ENCODE data around the gene ERN2. TPM values are rescaled to one million over a fixed set of nuclear protein-coding genes. Genes with fewer than 3 reads are reported as not detected.

Gene ERN2
- 0.03 TPM in 1 of 2 replicates, not detected in the other for polyA plus RNA-seq (2012; rRNA removed)
- not detected in 2 replicates for polyA plus RNA-seq (2012; cell fraction: cytosol; rRNA removed)
- polyA plus RNA-seq (2012; cell fraction: nucleus; rRNA removed): 0.07 TPM in 1 of 2 replicates, not detected in the other

DNA sequence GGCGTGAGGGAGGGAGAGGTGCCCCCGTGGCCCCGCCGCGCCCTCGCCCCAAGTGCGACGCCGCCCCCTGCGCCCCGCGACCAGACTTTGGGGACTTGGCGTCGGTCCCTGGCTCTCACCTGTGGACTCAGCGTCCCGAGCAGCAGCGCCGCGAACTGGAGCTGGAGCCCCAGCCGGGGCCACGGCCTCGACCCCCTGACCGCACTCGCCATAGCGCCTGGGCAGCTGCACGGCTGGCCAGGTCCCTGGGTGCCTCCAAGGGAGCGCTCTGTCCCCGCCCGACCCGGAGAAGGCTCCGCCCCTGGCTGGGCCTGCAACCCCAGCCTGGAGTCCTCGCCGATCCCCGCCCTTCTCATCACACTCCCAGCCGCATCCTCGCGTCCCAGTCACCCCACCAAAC, at the start of gene ERN2:
ERN2 (minus strand) TSS at position 247 of the 400 bp plus-strand sequence; CDS start at position 212, 35 bp downstream.
- Histone ChIP-seq H3K27me3 (ENCODE audit: insufficient read depth) (peaks cover 9% of the 10 kb centered on the region; the same call in 1 of the 2 replicates), H3K27ac (ENCODE audit: low read depth in 2 of 2, low read length in 1 of 2) (no peak within 1 kb of the TSS), H3K4me2 (no peak within 1 kb of the TSS), H3K9me3 (no peaks in the 10 kb centered on the region), H3K9me2 (no peaks in the 10 kb centered on the region), H3K79me2 (ENCODE audit: insufficient read depth) (no peaks in the 10 kb centered on the region), H3K9ac (no peak within 1 kb of the TSS), H3K36me3 (replicated peaks in 1 of 2; ENCODE audit: control insufficient read depth in 1 of 2, insufficient read depth in 2 of 2, low read length in 1 of 2) (no peaks in the 10 kb centered on the region), H3K4me3 (ENCODE audit: low read depth in 2 of 2, low read length in 1 of 2) (no peak within 1 kb of the TSS), H4K20me1 (ENCODE audit: insufficient read depth) (no peaks in the 10 kb centered on the region), H3K4me1 (ENCODE audit: control insufficient read depth in 1 of 2, insufficient read depth in 2 of 2, low read depth in 1 of 2, low read length in 1 of 2) (no peaks in the 10 kb centered on the region), H3F3A (replicated peaks; ENCODE audit: insufficient read depth) (no peaks in the 10 kb centered on the region), H2AFZ (ENCODE audit: low read depth) (no peak within 1 kb of the TSS)
- WGBS (ENCODE audit: low lambda C conversion rate): 42% methylated on average over 23 of the region's 37 CpGs
- ChIA-PET CTCF (interaction anchor here (2.8 kb wide), 1 partner anchor 14 kb away, joined by 15 read pairs; no protein-coding TSS in a partner anchor), POLR2A (no interaction called here)
- DNase-seq: no peak
- no peak for TF ChIP-seq SMC3 (IDR thresholded peaks at IDR 0.05; ENCODE audit: low read depth, low read length)
- no peak for TF ChIP-seq REST (IDR thresholded peaks at IDR 0.05; ENCODE audit: low read depth, low read length)

- 36% methylated on average over 6 of the region's 6 CpGs for WGBS (ENCODE audit: low lambda C conversion rate)
- no peaks in the 10 kb centered on the region for H3K36me3 ChIP-seq (replicated peaks in 1 of 2; ENCODE audit: control insufficient read depth in 1 of 2, insufficient read depth in 2 of 2, low read length in 1 of 2)
- H3K4me1 ChIP-seq (ENCODE audit: control insufficient read depth in 1 of 2, insufficient read depth in 2 of 2, low read depth in 1 of 2, low read length in 1 of 2): no peaks in the 10 kb centered on the region; a peak in 1 of 4 replicates
- H3F3A ChIP-seq (replicated peaks; ENCODE audit: insufficient read depth): no peaks in the 10 kb centered on the region
- H3K4me2 ChIP-seq: no peak overlapping the region
- TF ChIP-seq ELF1 (IDR thresholded peaks at IDR 0.05) (no peak), NRF1 (IDR thresholded peaks at IDR 0.05; ENCODE audit: low read depth, low read length) (no peak), RXRA (IDR thresholded peaks at IDR 0.05; ENCODE audit: borderline replicate concordance, low read depth) (no peak), SMC3 (IDR thresholded peaks at IDR 0.05; ENCODE audit: low read depth, low read length) (no peak), EP300 (IDR thresholded peaks at IDR 0.05; ENCODE audit: borderline replicate concordance in 1 of 2, low read depth in 1 of 2, low read length in 1 of 2) (no peak), CTCF (IDR thresholded peaks at IDR 0.05) (no peak)
- ChIA-PET CTCF (no interaction called here), POLR2A (no interaction called here)
- no peaks in the 10 kb centered on the region for H4K20me1 ChIP-seq (ENCODE audit: insufficient read depth)
- H2AFZ ChIP-seq (ENCODE audit: low read depth): no peak overlapping the region
- H3K9me2 ChIP-seq: no peaks in the 10 kb centered on the region
- H3K79me2 ChIP-seq (ENCODE audit: insufficient read depth): no peaks in the 10 kb centered on the region
- no peak overlapping the region for H3K27ac ChIP-seq (ENCODE audit: low read depth in 2 of 2, low read length in 1 of 2)
- peaks cover 16% of the 10 kb centered on the region for H3K27me3 ChIP-seq (ENCODE audit: insufficient read depth)
- no peak overlapping the region for H3K4me3 ChIP-seq (ENCODE audit: low read depth in 2 of 2, low read length in 1 of 2)
- no peaks in the 10 kb centered on the region for H3K9me3 ChIP-seq
- no peak for DNase-seq
- no peak overlapping the region for H3K9ac ChIP-seq
These were observed 45.1 kb upstream of the ERN2 start for GRCh38 chr16:23757937-23758619.
